HL-60/S4 (cell line): ENCODE data around the gene TOP3B.

ENCODE experiments used
- in situ Hi-C: fragments of 300-500 bp; cut with MboI; formaldehyde crosslinking; loops from 2 replicates; pipeline ENCODE4 v1.14.3; 2022; ENCODE audit warnings: low sequenced_read_pairs

The TOP3B gene

GRCh38 chr22:21984793-21985192 is 2.2 kb upstream of the TOP3B start:
- in situ Hi-C loops: no loop called here

GRCh38 chr22:21981874-21982273 is 713 bp downstream of the TOP3B start:
- in situ Hi-C loops: no loop called here

GRCh38 chr22:21980547-21980946 is 2.0 kb downstream of the TOP3B start:
- in situ Hi-C loops: no loop called here

DNA sequence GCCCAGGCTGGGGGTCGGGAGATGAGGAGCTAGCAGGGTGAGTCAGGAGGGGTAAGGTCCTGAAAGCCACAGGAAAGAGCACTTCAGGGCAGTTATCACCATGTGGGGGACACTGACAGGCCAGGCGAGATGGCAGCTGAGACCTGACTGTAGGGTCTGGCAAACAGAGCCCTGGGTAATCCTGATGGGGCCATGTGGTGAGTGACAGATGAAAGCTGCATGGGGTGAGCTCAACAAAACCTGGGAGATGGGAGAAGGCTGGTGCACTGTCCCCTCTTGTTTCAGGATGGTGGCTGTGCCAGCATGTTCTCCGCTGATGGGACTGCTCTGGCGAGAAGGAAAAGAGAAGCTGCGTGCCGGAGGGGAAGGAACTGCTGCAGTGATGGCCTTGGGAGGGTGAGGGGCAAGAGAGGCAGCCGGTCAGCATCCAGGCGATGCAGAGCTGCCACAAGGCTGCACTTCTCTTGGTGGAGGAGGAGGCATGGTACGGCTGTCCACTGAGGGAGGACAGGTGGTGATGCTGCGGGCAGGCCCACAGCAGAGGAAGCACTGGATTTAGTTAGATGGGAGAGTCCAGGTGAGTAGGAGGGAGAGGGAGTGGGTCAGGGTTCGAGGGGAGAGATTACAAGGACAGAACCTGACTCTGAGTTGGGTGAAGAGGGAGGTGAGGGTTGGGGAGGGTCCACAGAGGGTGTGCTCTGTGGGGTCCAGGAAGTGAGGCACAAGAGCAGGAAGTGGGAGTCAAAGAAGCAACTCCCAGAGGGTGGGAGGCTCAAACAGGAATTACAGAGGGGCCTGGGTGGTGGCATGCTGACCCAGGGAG is 3.8 kb downstream of the TOP3B start:
- in situ Hi-C loops: no loop called here

DNA sequence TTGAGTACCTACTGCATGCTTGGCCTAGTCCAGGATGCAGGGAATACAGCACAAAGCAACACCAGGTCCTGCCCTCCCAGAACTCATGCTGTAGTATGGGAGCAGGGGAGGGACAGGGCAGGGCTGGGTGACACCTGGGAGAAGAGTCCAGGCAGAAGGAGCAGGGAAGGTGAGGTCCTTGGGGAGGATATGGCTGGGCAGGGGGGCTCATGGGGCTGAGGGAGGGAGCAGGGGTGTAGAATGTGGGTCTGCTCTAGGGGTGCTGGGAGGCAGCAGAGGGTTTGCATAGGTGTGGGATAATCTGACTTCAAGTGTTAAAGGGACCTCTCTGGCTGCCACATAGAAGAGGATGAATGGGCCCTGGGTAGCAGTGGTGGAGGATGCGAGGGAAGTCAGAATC is 4.8 kb downstream of the TOP3B start:
- in situ Hi-C loops: no loop called here

DNA sequence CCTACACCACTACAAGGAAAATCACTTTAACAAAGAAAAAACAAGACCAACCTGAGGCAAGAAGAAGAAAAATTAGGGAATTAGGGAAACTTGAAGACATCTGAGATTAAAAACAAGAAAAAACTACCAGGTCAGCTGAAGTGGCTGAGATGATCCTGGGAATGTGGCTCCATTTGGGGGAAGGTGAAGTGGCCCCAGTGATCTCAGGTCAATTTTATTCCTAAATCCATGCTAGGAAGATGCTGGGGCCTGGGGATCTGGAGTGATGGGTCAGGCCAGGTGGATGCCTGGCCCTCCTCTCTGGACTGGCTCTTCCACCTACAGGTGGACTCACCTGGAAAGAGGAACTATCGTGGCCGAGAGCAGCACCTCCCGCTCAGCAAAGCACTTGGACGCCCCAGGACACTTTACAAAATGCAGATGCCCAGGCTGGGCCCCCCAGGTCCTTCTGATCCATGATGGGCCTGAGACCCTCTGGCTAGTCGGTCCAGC is 6.7 kb downstream of the TOP3B start:
- in situ Hi-C loops: no loop called here

- in situ Hi-C loops: no loop called here
Observed at GRCh38 chr22:21975273-21975672, 7.3 kb downstream of the TOP3B start.

DNA sequence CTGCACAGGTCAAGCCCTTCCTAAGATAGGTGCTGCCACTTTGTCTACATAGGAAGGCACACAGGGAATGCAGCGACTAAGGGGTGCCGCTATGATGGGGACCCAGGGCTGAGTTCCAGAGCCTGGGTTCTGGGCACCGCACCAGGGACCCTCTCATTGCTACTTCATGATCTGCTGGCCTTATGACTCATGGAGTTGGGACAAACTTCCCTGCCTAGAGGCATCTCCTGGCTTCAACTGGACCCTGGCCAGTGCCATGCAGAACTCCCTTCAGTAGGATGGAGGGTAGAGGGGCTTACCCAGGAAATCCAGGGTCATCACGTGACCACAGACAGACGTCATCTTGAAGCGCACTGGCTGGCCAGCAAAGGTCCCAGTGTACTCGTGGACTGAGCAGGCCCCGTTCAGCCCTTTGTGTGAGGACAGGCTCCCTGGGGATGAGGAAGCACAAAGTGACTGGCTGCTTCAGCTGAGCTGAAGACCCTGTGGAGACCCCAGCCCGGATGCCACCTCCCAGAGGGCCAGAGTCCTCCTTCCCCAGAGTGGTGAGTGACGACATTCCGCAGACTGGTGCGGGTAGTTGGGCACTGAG is 8.4 kb downstream of the TOP3B start:
- in situ Hi-C loops: no loop called here

GRCh38 chr22:21972806-21973205 is 9.8 kb downstream of the TOP3B start:
- in situ Hi-C loops: no loop called here

DNA sequence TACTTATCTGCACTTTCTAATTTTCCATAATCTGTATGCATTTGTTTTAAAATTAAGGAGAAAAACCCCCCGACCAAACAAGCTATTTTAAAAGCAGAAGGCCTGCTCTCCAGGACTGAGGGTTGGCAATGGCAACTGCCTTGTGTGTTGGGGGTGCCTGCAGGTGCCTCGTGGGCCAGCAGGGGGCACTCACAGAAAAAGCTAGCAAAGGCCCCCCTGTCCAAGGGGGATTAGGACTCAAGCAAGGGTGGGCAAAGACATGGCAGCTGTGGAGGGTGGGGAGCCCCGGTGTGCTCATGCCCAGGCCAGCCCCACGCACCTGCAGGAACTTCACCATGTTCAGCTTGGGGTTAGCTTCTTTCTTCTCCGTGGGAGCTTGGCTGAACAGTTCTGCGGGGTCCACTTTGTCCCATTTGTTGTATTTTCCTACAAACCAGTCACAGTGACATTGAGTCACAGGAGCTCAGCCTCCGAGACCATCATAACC is 10.3 kb downstream of the TOP3B start:
- in situ Hi-C loops: no loop called here

GRCh38 chr22:21971858-21972275 is 10.7 kb downstream of the TOP3B start:
- in situ Hi-C loops: no loop called here

GRCh38 chr22:21970800-21971617 is 11.6 kb downstream of the TOP3B start:
- in situ Hi-C loops: no loop called here

DNA sequence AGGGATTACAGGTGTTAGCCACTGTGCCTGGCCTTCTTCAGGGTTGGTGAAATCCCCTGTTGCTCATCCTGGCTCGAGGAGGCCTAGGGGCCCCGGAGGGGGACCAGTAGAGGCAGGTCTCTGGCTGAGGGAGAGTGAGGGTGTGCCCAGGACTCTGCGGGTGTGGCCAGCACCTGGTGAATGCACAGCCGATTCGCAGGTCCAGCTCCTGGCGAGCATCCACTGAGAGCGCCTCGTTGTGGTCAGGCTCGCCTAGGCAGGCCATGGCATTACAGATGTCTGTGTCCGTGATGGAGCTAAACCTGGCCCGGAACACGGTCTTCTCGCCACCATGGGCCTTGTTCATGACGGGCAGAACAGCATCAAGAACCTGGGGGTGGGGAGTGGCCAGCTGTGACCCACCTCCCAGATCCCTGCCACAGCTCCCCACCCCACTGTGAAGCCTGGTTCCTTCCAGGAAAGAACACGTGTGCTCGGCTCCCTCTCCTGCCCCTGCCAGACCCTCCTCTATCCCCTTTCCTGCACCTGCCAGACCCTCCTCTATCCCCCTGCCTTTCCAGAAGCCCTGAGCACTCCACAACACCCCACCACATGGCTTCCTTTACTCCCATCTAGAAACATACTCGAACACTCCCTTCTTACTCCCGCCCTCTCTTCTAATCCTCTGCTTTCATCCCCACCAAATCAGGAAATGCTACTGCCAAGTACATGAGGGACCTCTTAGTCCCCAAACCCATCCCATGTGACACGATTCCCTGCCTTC is 12.4 kb downstream of the TOP3B start:
- in situ Hi-C loops: no loop called here

GRCh38 chr22:21968452-21969129 is 14.0 kb downstream of the TOP3B start:
- in situ Hi-C loops: no loop called here

DNA sequence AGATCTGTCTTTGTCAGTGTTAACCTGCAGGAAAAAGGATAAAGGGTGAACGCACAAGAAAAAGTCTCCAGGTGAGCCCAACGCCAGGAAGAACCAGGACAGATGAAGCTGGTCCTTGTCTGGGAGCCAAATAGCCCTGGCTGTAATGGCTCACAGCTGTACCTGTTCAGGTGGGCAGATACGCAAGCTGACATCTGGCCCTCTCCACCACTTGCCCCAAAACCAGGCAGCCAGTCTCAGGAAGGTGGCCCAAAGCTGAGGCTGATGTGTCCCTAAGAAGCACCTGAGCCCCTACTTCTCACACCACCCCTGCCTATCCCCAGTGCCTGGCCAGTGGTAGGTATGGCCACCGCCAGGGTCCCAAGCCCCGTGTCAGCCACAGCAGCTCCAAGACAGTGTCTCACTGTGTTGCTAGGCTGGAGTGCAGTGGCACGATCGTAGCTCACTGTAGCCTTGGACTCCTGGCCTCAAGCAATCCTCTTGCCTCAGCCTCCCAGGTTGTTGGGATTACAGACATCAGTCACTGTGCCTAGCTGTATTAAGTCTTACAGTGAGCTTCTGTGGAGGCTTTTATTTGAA is 14.8 kb downstream of the TOP3B start:
- in situ Hi-C loops: no loop called here

- in situ Hi-C loops: no loop called here
Observed at GRCh38 chr22:21966643-21967516, 15.7 kb downstream of the TOP3B start.

GRCh38 chr22:21965762-21966288 is 16.8 kb downstream of the TOP3B start:
- in situ Hi-C loops: no loop called here

- in situ Hi-C loops: no loop called here
Observed at GRCh38 chr22:21964918-21965484, 17.6 kb downstream of the TOP3B start.
